GM18870 (cell line): ENCODE data around the gene OOSP4A.
"Not testable (repeated sequence)": the region's sequence is repeated elsewhere in the genome, so short reads cannot be mapped to it uniquely, and the experiment has no call there.

Experiments
- ATAC-seq: cut with Tn5 transposase; IDR thresholded peaks from one replicate; pipeline ENCODE4 v1.9.1; 2021; ENCODE audit warnings: moderate library complexity; ENCODE audit not compliant: unreplicated experiment

Gene OOSP4A

DNA sequence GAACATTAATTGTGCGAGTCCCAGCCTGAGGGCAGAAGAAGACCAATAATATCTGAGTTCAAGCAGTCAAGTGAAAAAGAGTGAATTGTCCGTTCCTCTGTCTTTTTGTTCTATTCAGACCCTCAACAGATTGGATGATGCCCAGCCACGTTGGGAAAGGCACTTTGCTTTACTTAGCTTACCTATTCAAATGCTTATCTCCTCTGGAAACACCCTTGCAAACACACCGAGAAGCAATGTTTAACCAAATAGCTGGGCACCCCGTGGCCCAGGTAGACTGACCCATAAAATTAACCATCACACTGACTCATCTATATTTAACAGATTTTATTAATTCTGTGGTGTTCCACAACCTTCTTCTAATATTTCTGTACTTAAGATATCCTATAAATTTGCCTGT, 9.3 kb downstream of the OOSP4A start:
- no peak for ATAC-seq

DNA sequence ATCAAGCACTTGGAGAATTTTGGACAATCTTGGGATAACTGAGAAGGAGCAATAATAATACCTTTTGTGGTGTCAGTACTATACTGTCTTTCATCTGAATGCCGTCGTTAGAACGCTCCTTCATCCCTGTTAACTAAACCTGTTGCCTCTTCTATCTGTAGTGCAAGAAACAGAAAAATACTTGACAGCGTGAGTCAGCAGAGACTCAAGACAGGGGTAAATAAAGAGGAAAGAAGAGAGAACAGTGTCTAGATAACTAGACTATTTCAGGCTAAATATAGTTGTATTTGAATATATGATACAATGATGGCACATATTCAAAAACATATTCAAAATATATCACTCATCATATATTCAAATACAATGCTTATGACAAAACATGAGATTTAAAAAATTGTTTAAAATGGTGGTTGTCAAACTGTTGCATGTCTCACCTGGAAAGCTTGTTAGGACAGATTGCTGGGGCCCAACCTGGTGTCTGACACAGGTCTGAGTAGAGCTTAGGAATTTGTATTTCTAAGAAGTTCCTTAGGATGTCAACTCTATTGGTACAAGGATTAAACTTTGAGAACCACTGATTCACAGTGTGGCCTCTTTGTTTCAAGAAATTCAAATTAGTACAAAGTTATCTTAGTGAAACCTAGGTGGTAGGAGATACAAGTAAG, 17.4 kb downstream of the OOSP4A start:
- ATAC-seq, result no peak

DNA sequence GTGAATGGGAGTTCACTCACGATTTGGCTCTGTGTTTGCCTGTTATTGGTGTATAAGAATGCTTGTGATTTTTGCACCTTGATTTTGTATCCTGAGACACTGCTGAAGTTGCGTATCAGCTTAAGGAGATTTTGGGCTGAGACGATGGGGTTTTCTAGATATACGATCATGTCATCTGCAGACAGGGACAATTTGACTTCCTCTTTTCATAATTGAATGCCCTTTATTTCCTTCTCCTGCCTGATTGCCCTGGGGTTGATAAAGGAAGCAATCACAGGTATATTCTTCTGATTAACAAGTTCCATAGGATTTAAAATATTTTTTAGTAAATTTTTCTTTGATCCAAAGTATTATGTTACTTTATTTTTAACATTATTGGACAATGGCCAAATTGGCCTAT, 18.2 kb downstream of the OOSP4A start:
- ATAC-seq, result not testable (repeated sequence)

DNA sequence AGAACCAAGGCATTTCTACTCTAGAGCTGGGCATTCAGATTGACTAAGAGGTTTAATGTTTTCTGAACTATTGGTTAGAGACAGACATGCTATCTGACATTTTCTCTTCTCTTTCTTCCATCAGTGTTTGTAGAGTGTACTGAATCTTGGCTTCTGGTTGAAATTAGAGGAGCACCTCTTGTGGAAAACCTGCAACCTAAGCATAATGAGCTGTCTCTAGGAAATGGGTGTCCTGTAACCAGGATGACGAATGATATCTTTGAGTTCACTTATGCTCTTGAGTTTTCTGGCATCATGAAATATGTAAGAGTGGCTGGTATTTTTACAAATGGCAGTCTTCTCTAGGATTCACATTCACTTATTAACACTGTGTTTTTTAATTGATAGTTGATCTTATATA, 19.4 kb downstream of the OOSP4A start:
- ATAC-seq, result no peak

DNA sequence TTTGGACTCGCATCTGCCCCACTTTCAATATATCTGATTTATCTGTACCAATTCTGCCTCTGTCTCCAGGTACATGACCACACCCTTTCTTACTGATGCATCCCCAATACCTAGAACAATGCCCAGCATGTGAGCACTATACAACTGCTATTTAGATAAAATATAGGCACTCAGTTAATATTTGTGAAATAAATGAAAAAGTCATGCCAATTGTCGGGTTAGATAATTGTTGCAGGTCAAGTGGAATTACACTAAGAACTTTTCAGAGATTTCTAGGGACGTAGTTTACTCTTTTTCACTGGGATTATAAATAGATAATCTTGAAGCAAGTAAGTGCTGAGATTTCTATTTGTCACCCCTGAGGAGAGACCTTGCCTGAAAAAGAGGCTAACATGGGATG, 20.5 kb downstream of the OOSP4A start:
- no peak for ATAC-seq

DNA sequence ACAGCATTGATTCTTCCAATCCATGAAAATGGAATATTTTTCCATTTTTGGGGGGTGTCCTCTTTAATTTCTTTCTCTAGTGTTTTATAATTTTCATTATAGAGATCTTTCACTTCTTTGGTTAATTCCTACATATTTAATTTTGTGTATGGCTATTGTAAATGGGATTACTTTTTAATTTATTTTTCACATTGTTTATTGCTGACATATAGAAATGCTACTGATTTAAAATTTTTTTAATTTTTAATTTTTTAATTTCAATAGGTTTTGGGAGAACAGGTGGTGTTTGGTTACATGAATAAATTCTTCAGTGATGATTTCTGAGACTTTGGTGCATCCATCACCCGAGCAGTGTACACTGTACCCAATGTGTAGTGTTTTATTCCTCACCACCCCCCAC, 26.6 kb downstream of the OOSP4A start:
- ATAC-seq, result no peak

DNA sequence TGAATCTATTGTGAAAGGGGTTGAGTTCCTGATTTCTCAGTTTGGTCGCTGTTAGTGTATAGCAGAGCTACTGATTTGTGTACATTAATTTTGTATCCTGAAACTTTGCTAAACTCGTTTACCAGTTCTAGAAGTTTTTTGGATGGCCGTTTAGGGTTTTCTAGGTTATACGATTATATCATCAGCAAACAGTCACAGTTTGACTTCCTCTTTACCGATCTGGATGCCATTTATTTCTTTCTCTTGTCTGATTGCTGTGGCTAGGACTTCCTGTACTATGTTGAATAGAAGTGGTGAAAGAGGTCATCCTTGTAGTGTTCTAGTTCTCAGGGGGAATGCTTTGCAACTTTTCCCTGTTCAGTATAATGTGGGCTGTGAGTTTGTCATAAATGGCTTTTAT, 28.6 kb downstream of the OOSP4A start:
- no peak for ATAC-seq

DNA sequence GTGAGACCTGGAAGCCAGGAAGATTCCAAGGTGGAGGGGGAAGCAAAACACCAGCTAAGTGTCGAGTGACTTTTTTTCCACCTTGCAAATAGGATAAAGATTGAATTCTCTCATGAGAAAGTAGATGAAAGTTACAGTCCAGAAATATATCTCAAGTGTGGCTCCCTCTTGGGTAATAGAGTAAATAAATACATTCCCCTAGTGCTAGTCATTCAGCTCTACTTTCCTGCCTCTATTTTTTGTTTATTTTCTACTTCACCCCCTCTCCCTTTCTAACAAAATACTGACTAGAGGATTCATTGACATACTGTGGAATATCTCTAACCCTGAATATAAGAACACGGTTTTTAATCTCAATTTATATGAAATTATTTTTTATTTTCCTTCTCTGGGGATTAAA, 34.0 kb downstream of the OOSP4A start:
- ATAC-seq, result no peak

DNA sequence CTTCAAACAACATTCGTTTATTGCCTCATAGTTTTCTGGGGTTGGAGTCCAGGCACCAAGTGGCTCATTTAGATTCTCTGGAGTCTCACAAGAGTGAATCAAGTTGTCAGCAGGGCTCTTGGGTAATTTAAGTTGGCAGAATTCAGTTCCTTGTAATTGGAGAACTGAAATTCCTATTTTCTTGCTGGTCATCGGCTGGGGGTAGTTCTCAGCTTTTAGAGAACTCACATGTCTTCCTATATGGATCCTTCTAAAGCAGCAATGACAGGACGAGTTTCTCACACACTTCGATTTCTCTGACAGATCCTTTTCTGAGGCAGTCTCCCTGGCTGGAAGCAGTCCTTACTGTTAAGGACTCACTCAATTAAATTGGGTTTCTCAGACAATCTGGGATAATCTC, 35.9 kb downstream of the OOSP4A start:
- ATAC-seq, result no peak

DNA sequence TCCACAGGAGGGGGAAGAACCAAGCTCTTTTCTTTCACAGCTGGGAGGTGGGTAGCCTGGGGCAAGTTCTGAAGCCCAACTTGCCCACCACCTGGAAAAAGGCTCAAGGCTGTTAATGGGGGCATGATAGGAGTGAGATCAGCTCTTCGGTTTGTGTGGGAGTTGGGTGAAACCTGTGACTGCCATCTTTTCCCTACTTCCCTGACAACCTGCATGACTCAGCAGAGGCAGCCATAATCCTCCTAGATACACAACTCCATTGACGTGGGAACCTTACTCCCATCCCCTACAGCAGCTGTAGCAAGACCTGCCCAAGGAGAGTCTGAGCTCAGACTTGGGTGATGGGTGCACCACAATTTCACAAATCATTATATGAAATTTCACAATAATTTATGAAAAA, 39.9 kb downstream of the OOSP4A start:
- ATAC-seq, result no peak

DNA sequence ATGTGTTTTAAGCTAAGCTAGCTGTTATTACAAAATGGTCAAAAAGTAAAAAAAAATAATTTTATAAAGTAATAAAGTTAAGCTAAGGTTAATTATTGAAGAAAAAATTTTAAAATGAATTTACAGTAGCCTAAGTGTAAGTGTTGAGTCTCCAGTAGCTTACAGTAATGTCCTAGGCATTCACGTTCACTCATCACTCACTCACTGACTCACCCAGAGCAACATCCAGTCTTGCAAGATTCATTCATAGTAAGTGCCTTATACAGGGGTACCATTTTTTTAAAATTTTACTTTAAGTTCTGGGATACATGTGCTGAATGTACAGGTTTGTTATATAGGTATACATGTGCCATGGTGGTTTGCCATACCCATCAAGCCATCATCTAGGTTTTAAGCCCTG, 41.5 kb downstream of the OOSP4A start:
- ATAC-seq, result no peak

DNA sequence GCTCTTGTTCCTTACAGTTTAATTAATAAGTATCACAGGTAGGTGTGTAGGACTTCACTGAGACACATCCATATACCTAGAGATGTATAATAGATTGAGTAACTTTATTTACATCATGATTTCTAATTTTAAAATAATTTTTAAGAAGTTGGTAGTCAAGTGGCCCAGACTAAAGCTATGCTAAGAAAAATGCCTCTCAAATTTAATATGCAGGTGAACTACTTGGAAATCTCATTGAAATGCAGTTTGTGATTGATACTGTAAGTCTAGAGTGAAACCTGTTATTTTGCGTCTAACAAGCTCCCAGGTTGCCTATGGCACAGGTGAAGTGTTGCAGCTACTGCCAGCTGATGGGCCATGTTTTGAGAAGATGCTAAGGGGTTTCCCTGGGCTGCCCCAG, 53.0 kb downstream of the OOSP4A start, which contains the start of gene OOSP4B:
Gene OOSP4B, plus strand, starts transcription at position 301 of the 400 bp plus-strand sequence.
- no peak for ATAC-seq

DNA sequence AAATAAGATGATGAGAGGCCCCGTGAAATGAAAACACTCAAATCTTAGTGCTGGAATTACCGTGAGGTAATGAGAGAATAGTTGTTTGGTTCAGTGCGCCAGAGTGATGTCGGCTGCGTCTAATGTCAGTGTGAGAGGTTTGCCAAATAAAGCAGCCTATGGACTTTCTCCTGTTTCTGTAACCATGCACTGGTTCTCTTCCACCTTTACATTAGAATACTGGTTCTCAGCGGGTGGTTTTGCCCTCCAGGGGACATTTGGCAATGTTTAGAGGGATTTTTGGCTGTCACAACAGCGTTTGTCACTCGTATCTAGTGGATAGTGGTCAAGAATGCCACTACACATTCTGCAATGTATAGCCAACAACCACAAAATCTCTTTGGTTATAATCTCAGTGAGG, 54.2 kb downstream of the OOSP4A start:
- no peak for ATAC-seq
